Astrocyte of the cerebellum (primary cell): ENCODE results near the gene GNMT.

Experiments
- DNase-seq: peaks from one replicate; pipeline ENCODE4 v3.0.0-alpha.2; 2011; ENCODE audit warnings: low read depth
- H3K4me3 ChIP-seq: 2 replicates; pipeline ENCODE4 v1.5.1; 2011; ENCODE audit warnings: mild to moderate bottlenecking, low read depth, low read length, moderate library complexity
- CTCF ChIP-seq: IDR thresholded peaks from 2 replicates; pipeline ENCODE4 v1.5.1; 2012; ENCODE audit warnings: low read length, low read depth, moderate library complexity, mild to moderate bottlenecking; ENCODE audit errors: missing control alignments
- in situ Hi-C: cut with HindIII; loops from 2 replicates; pipeline ENCODE4 v1.10.0; 2017; ENCODE audit warnings: low sequenced_read_pairs

GNMT gene

GRCh38 chr6:42960243-42961019 is at the start of gene GNMT:
TSS of gene GNMT (plus strand) at chr6:42960754. CDS start at chr6:42960768, 14 bp downstream.
- in situ Hi-C loops = no loop called here
- H3K4me3 ChIP-seq = peak within 1 kb of the TSS; percentile 46
- no peak for TF ChIP-seq CTCF
- no peak for DNase-seq

GRCh38 chr6:42911171-42912021 is 49.2 kb upstream of the GNMT start:
- in situ Hi-C loops = no loop called here
- TF ChIP-seq CTCF = peak; percentile 7
- H3K4me3 ChIP-seq = peak overlapping the region; percentile 29
- DNase-seq = no peak

- no peak for DNase-seq
- TF ChIP-seq CTCF = no peak
- no peak overlapping the region for H3K4me3 ChIP-seq
- in situ Hi-C loops = no loop called here
These were observed 46.0 kb upstream of the GNMT start for GRCh38 chr6:42914546-42914945.

- no peak for TF ChIP-seq CTCF
- no peak for DNase-seq
- in situ Hi-C loops = no loop called here
- no peak within 1 kb of the TSS for H3K4me3 ChIP-seq
These were observed 44.8 kb upstream of the GNMT start, which contains the start of gene PTCRA for GRCh38 chr6:42915732-42916131. TSS of gene PTCRA (plus strand) at chr6:42916053. CDS start at chr6:42916070, 17 bp downstream.

GRCh38 chr6:42916288-42916687 is 44.3 kb upstream of the GNMT start:
- TF ChIP-seq CTCF = no peak
- in situ Hi-C loops = no loop called here
- no peak for DNase-seq
- H3K4me3 ChIP-seq = no peak overlapping the region

GRCh38 chr6:42921801-42922200 is 38.8 kb upstream of the GNMT start:
- no peak for DNase-seq
- TF ChIP-seq CTCF = no peak
- H3K4me3 ChIP-seq = no peak overlapping the region
- in situ Hi-C loops = no loop called here
